Nephron (organoid): ENCODE data around the gene TMEM141.
"Not testable (repeated sequence)": the region's sequence is repeated elsewhere in the genome, so short reads cannot be mapped to it uniquely, and the experiment has no call there.

ENCODE experiments used
- H3K27ac Mint-ChIP-seq, 3 experiments: 2 replicates each; pipeline ENCODE4 v1.8.0; 2020; ENCODE audit warnings: mixed read lengths in 3 of 3, mild to moderate bottlenecking in 2 of 3, moderate library complexity in 1 of 3
- H3K27me3 Mint-ChIP-seq: 2 replicates; pipeline ENCODE4 v1.8.0; 2021; ENCODE audit warnings: low read depth, mild to moderate bottlenecking, moderate library complexity, mixed read lengths
- H3K36me3 Mint-ChIP-seq: 2 replicates; pipeline ENCODE4 v1.8.0; 2020; ENCODE audit warnings: low read depth, mixed read lengths
- H3K4me1 Mint-ChIP-seq: 2 replicates; pipeline ENCODE4 v1.8.0; 2020; ENCODE audit warnings: mixed read lengths
- H3K4me3 Mint-ChIP-seq, 3 experiments: 2 replicates each; pipeline ENCODE4 v1.8.0; 2020; ENCODE audit warnings: mild to moderate bottlenecking in 3 of 3, mixed read lengths in 3 of 3, moderate library complexity in 2 of 3
- H3K9me3 Mint-ChIP-seq: 2 replicates; pipeline ENCODE4 v1.8.0; 2020; ENCODE audit warnings: mixed read lengths
- CTCF ChIP-seq, 3 experiments: fragments of 200-600 bp; sonication (generic); IDR thresholded peaks; one replicate each; pipeline ENCODE4 v1.5.0; 2021; ENCODE audit warnings: antibody characterized with exemption in 3 of 3; ENCODE audit not compliant: unreplicated experiment in 3 of 3

TMEM141 gene

GRCh38 chr9:136839229-136840139, 48.3 kb downstream of the TMEM141 start:
- peak overlapping the region; percentile 62 to 66 (median 65) for H3K27ac Mint-ChIP-seq
- no peaks in the 10 kb centered on the region for H3K36me3 Mint-ChIP-seq
- H3K4me1 Mint-ChIP-seq: peaks cover 25% of the 10 kb centered on the region
- no peak for TF ChIP-seq CTCF (IDR thresholded peaks at IDR 0.05; ENCODE audit: unreplicated experiment in 3 of 3)
- H3K27me3 Mint-ChIP-seq: no peaks in the 10 kb centered on the region
- peak overlapping the region; percentile 7 to 62 (median 56) for H3K4me3 Mint-ChIP-seq
- no peaks in the 10 kb centered on the region for H3K9me3 Mint-ChIP-seq

- Mint-ChIP-seq H3K4me1 (peaks cover 25% of the 10 kb centered on the region), H3K36me3 (no peaks in the 10 kb centered on the region), H3K9me3 (no peaks in the 10 kb centered on the region), H3K27ac (peak overlapping the region; percentile 65 to 66 (median 66)), H3K4me3 (peak overlapping the region; percentile 7 to 62 (median 56)), H3K27me3 (no peaks in the 10 kb centered on the region)
- no peak for TF ChIP-seq CTCF (IDR thresholded peaks at IDR 0.05; ENCODE audit: unreplicated experiment in 3 of 3)
Observed at GRCh38 chr9:136840140-136840876, 49.2 kb downstream of the TMEM141 start.

- H3K4me1 Mint-ChIP-seq: peaks cover 25% of the 10 kb centered on the region
- peak overlapping the region; percentile 66 to 80 (median 66) for H3K27ac Mint-ChIP-seq
- peak overlapping the region; percentile 50 to 82 (median 51) for H3K4me3 Mint-ChIP-seq
- no peaks in the 10 kb centered on the region for H3K36me3 Mint-ChIP-seq
- TF ChIP-seq CTCF (IDR thresholded peaks at IDR 0.05; ENCODE audit: unreplicated experiment in 3 of 3): no peak
- no peaks in the 10 kb centered on the region for H3K9me3 Mint-ChIP-seq
- H3K27me3 Mint-ChIP-seq: no peaks in the 10 kb centered on the region
Observed at GRCh38 chr9:136840877-136841645, 49.9 kb downstream of the TMEM141 start.

- Mint-ChIP-seq H3K4me1 (peaks cover 25% of the 10 kb centered on the region), H3K4me3 (peak overlapping the region; percentile 78 to 82 (median 80)), H3K27ac (peak overlapping the region; percentile 66 to 80 (median 68))
- not testable (repeated sequence) for H3K9me3 Mint-ChIP-seq, H3K36me3 Mint-ChIP-seq, H3K27me3 Mint-ChIP-seq
Observed at GRCh38 chr9:136841646-136842379, 50.7 kb downstream of the TMEM141 start.

GRCh38 chr9:136842380-136842948, 51.3 kb downstream of the TMEM141 start, which contains the start of gene AJM1:
TSS of gene AJM1 (plus strand) at chr9:136842478. CDS start at chr9:136844415, 1,937 bp downstream.
- H3K27me3 Mint-ChIP-seq: not testable (repeated sequence)

More at GRCh38 chr9:136842380-136842948, 51.3 kb downstream of the TMEM141 start, which contains the start of gene AJM1:
- peak; percentile 93 for TF ChIP-seq CTCF (IDR thresholded peaks at IDR 0.05; ENCODE audit: unreplicated experiment in 3 of 3)
- not testable (repeated sequence) for H3K9me3 Mint-ChIP-seq, H3K36me3 Mint-ChIP-seq
- H3K27ac Mint-ChIP-seq: peak within 1 kb of the TSS; percentile 66 to 80 (median 68)
- H3K4me3 Mint-ChIP-seq: peak within 1 kb of the TSS; percentile 78 to 82 (median 80)
- peaks cover 25% of the 10 kb centered on the region for H3K4me1 Mint-ChIP-seq
